NCI-H748 treated with DMSO at 0.1 percent for 48 hours (cell line): ENCODE measurements around the gene NEDD1.
A peak's percentile ranks its signal among the peaks of the same experiment; 100 is the strongest.

ENCODE experiments used
- DNase-seq: peaks from one replicate; lab custom pipeline; 2025; lab: John Stamatoyannopoulos, UW

Gene NEDD1

GRCh38 chr12:96906849-96907670, at the start of gene NEDD1:
Gene NEDD1, plus strand, starts transcription at chr12:96907257. Its CDS starts 2,503 bp downstream, at chr12:96909760.
- peak; percentile 42 for DNase-seq

GRCh38 chr12:96858162-96858561, 48.9 kb upstream of the NEDD1 start:
- no peak for DNase-seq

GRCh38 chr12:96861656-96862055, 45.4 kb upstream of the NEDD1 start:
- no peak for DNase-seq

GRCh38 chr12:96862326-96862725, 44.7 kb upstream of the NEDD1 start:
- DNase-seq = no peak

- DNase-seq = no peak
Observed at GRCh38 chr12:96864335-96864734, 42.7 kb upstream of the NEDD1 start.

- no peak for DNase-seq
Observed at GRCh38 chr12:96866801-96867590, 40.1 kb upstream of the NEDD1 start.

GRCh38 chr12:96870946-96871345, 36.1 kb upstream of the NEDD1 start:
- DNase-seq = no peak

GRCh38 chr12:96872961-96873360, 34.1 kb upstream of the NEDD1 start:
- DNase-seq = no peak

- DNase-seq = no peak
Observed at GRCh38 chr12:96874211-96874610, 32.8 kb upstream of the NEDD1 start.

- no peak for DNase-seq
Observed at GRCh38 chr12:96876966-96877365, 30.1 kb upstream of the NEDD1 start.

GRCh38 chr12:96878704-96879103, 28.4 kb upstream of the NEDD1 start:
- no peak for DNase-seq

GRCh38 chr12:96879301-96879700, 27.8 kb upstream of the NEDD1 start:
- DNase-seq = no peak

- DNase-seq = no peak
Observed at GRCh38 chr12:96880220-96880619, 26.8 kb upstream of the NEDD1 start.

GRCh38 chr12:96881608-96882007, 25.4 kb upstream of the NEDD1 start:
- DNase-seq = no peak

- DNase-seq = no peak
Observed at GRCh38 chr12:96882862-96883261, 24.2 kb upstream of the NEDD1 start.

- DNase-seq = no peak
Observed at GRCh38 chr12:96883571-96883970, 23.5 kb upstream of the NEDD1 start.

- DNase-seq = no peak
Observed at GRCh38 chr12:96886998-96887677, 19.9 kb upstream of the NEDD1 start.

GRCh38 chr12:96889273-96889933, 17.7 kb upstream of the NEDD1 start:
- DNase-seq = no peak

GRCh38 chr12:96890331-96890730, 16.7 kb upstream of the NEDD1 start:
- DNase-seq = no peak

GRCh38 chr12:96892104-96892503, 15.0 kb upstream of the NEDD1 start:
- DNase-seq = no peak

- no peak for DNase-seq
Observed at GRCh38 chr12:96897421-96897820, 9.6 kb upstream of the NEDD1 start.

- no peak for DNase-seq
Observed at GRCh38 chr12:96901175-96901574, 5.9 kb upstream of the NEDD1 start.
